Neural cell (in vitro differentiated cells): Measurements from ENCODE around the gene KCNQ2. TPM values are rescaled to one million over a fixed set of nuclear protein-coding genes. Genes with fewer than 3 reads are reported as not detected.
"Not testable (repeated sequence)": the region's sequence is repeated elsewhere in the genome, so short reads cannot be mapped to it uniquely, and the experiment has no call there.

Experiments used
- H2AFZ ChIP-seq: fragments of 200-600, 300-800 bp; sonication (generic), shearing (Covaris generic); 2 replicates; pipeline ENCODE4 v1.6.0; 2014; ENCODE audit warnings: low read depth, mild to moderate bottlenecking, antibody characterized with exemption, low read length, moderate library complexity
- H3F3A ChIP-seq: fragments of 200-600 bp; shearing (Covaris generic); 2 replicates; pipeline ENCODE4 v1.6.1; 2016; ENCODE audit warnings: mild to moderate bottlenecking, moderate library complexity, mixed read lengths, antibody characterized with exemption, low read length; ENCODE audit not compliant: insufficient read depth, poor library complexity, severe bottlenecking
- H3K27ac ChIP-seq: fragments of 200-600, 300-800 bp; sonication (generic), shearing (Covaris generic); 2 replicates; pipeline ENCODE4 v1.5.1; 2014; ENCODE audit warnings: mild to moderate bottlenecking, low read length, moderate library complexity
- H3K27me3 ChIP-seq: fragments of 300-800, 200-600 bp; sonication (generic), shearing (Covaris generic); 2 replicates; pipeline ENCODE4 v1.6.0; 2014; ENCODE audit warnings: mild to moderate bottlenecking, low read depth, low read length, moderate library complexity; ENCODE audit not compliant: insufficient read depth
- H3K36me3 ChIP-seq: fragments of 300-800, 200-600 bp; sonication (generic), shearing (Covaris generic); 2 replicates; pipeline ENCODE4 v1.5.1; 2014; ENCODE audit warnings: mild to moderate bottlenecking, antibody characterized with exemption, low read length, moderate library complexity; ENCODE audit not compliant: insufficient read depth
- H3K4me2 ChIP-seq: fragments of 300-800, 200-600 bp; sonication (generic), shearing (Covaris generic); 2 replicates; pipeline ENCODE4 v1.6.0; 2014; ENCODE audit warnings: mild to moderate bottlenecking, low read length
- H3K4me3 ChIP-seq: fragments of 300-800, 200-600 bp; sonication (generic), shearing (Covaris generic); 2 replicates; pipeline ENCODE4 v1.5.1; 2014; ENCODE audit warnings: mild to moderate bottlenecking, low read length, moderate library complexity
- H3K79me2 ChIP-seq: fragments of 200-600 bp; shearing (Covaris generic); replicated peaks from 2 replicates; pipeline ENCODE4 v1.6.0; 2014; ENCODE audit warnings: mild to moderate bottlenecking, low read length, moderate library complexity; ENCODE audit not compliant: insufficient read depth
- H3K9ac ChIP-seq: fragments of 300-800, 200-600 bp; sonication (generic), shearing (Covaris generic); 2 replicates; pipeline ENCODE4 v1.6.1; 2016; ENCODE audit warnings: mild to moderate bottlenecking, low read length, mixed read lengths
- H3K9me2 ChIP-seq: fragments of 200-600 bp; shearing (Covaris generic); 2 replicates; pipeline ENCODE4 v1.6.1; 2016; ENCODE audit warnings: mild to moderate bottlenecking, low read length, mixed read lengths; ENCODE audit not compliant: insufficient read depth
- H3K9me3 ChIP-seq: fragments of 200-600, 300-800 bp; sonication (generic), shearing (Covaris generic); 2 replicates; pipeline ENCODE4 v1.6.1; 2016; ENCODE audit warnings: mild to moderate bottlenecking, mixed run types, low read length, moderate library complexity, mixed read lengths
- H4K20me1 ChIP-seq: fragments of 200-600 bp; shearing (Covaris generic); 2 replicates; pipeline ENCODE4 v1.6.1; 2016; ENCODE audit warnings: mild to moderate bottlenecking, mixed run types; ENCODE audit not compliant: insufficient read depth
- EP300 ChIP-seq: fragments of 450-650 bp; conservative IDR thresholded peaks from 2 replicates; pipeline ENCODE4 v1.6.1; 2014; ENCODE audit warnings: antibody characterized with exemption, mild to moderate bottlenecking, moderate library complexity; ENCODE audit not compliant: poor library complexity, severe bottlenecking
- EZH2 ChIP-seq: fragments of 200-600, 300-800 bp; shearing (Covaris generic), sonication (generic); IDR thresholded peaks from 2 replicates; pipeline ENCODE4 v1.6.1; 2014; ENCODE audit warnings: antibody characterized with exemption, low read length, borderline replicate concordance, mild to moderate bottlenecking; ENCODE audit not compliant: insufficient read depth, poor library complexity, severe bottlenecking
- MXI1 ChIP-seq: fragments of 450-650 bp; conservative IDR thresholded peaks from 2 replicates; pipeline ENCODE4 v1.6.1; 2014; ENCODE audit warnings: antibody characterized with exemption, mild to moderate bottlenecking; ENCODE audit not compliant: poor library complexity, severe bottlenecking
- POLR2AphosphoS5 ChIP-seq: IDR thresholded peaks from 2 replicates; pipeline ENCODE4 v1.6.1; 2012
- RAD21 ChIP-seq: fragments of 450-650 bp; conservative IDR thresholded peaks from 2 replicates; pipeline ENCODE4 v1.6.1; 2014; ENCODE audit warnings: antibody characterized with exemption, mild to moderate bottlenecking, moderate library complexity
- REST ChIP-seq: IDR thresholded peaks from 2 replicates; pipeline ENCODE4 v1.6.1; 2012; ENCODE audit warnings: borderline replicate concordance
- SMC3 ChIP-seq: fragments of 450-650 bp; conservative IDR thresholded peaks from 2 replicates; pipeline ENCODE4 v1.6.1; 2014; ENCODE audit warnings: antibody characterized with exemption, mild to moderate bottlenecking, moderate library complexity; ENCODE audit not compliant: poor library complexity
- TAF1 ChIP-seq: IDR thresholded peaks from 2 replicates; pipeline ENCODE4 v1.6.1; 2012; ENCODE audit warnings: low read depth
- polyA plus RNA-seq: library from polyadenylated mRNA; depleted of rRNA; stranded (reverse); fragments of >200 nt; gene quantifications from 2 replicates; pipeline ENCODE4 v1.2.3, GENCODE V29; 2014
- TF ChIP-seq, protein P1 (sequence below): fragments of 450-650 bp; IDR thresholded peaks from 2 replicates; pipeline ENCODE4 v1.5.1; 2014; ENCODE audit warnings: antibody characterized with exemption, mild to moderate bottlenecking, moderate library complexity; ENCODE audit not compliant: poor library complexity, severe bottlenecking

The KCNQ2 gene
- polyA plus RNA-seq, 1 donor from 2014 or later = 84.7 TPM

DNA sequence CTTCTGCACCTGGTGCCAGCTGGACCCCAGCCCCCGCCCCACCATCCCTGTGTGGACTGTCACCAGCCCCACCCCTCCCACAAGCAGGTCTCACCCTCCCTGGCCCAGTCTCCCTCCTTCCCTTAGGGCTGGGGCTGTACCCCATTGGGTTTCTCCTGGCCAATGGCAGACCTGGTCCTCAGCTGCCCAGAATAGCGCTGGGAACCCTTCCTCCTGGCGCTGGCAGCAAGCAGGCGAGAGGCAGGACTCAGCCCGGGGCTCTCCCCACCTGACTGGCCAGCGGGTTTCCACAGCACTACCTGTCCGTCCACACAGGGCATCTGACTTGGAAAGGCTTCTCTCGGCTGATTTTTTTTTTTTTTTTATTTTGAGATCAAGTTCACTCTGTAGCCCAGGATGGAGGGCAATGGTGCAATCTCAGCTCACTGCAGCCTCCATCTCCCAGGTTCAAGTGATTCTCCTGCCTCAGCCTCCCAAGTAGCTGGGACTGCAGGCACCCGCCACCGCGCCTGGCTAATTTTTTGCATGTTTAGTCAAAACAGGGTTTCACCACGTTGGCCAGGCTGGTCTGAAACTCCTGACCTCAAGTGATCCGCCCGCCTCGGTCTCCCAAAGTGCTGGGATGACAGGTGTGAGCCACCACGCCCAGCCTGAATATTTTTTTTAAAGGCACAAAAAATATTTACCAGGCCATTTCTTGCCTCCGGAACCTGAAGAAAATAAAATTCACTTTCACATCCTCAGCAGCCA lies 89.7 kb downstream of the KCNQ2 start (continued):
- TF ChIP-seq MXI1 = no peak
- TF ChIP-seq EP300 = no peak
- TF ChIP-seq SMC3 = no peak
- no peak for TF ChIP-seq RAD21

GRCh38 chr20:63381781-63382431 lies 90.5 kb downstream of the KCNQ2 start:
- peak; percentile 99 for TF ChIP-seq RAD21
- TF ChIP-seq, protein P1, sequence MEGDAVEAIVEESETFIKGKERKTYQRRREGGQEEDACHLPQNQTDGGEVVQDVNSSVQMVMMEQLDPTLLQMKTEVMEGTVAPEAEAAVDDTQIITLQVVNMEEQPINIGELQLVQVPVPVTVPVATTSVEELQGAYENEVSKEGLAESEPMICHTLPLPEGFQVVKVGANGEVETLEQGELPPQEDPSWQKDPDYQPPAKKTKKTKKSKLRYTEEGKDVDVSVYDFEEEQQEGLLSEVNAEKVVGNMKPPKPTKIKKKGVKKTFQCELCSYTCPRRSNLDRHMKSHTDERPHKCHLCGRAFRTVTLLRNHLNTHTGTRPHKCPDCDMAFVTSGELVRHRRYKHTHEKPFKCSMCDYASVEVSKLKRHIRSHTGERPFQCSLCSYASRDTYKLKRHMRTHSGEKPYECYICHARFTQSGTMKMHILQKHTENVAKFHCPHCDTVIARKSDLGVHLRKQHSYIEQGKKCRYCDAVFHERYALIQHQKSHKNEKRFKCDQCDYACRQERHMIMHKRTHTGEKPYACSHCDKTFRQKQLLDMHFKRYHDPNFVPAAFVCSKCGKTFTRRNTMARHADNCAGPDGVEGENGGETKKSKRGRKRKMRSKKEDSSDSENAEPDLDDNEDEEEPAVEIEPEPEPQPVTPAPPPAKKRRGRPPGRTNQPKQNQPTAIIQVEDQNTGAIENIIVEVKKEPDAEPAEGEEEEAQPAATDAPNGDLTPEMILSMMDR = peak; percentile 99
- TF ChIP-seq POLR2AphosphoS5 = no peak
- TF ChIP-seq EP300 = no peak
- TF ChIP-seq SMC3 = peak; percentile 98
- no peak for TF ChIP-seq MXI1
- no peak for TF ChIP-seq REST
- no peak for TF ChIP-seq EZH2
- TF ChIP-seq TAF1 = no peak
- Histone ChIP-seq H3K9ac (no peak overlapping the region), H4K20me1 (no peaks in the 10 kb centered on the region), H3F3A (no peaks in the 10 kb centered on the region), H3K4me3 (no peak overlapping the region), H3K27me3 (no peaks in the 10 kb centered on the region), H3K4me2 (no peak overlapping the region), H3K79me2 (no peaks in the 10 kb centered on the region), H3K9me2 (no peaks in the 10 kb centered on the region), H3K9me3 (no peaks in the 10 kb centered on the region), H3K36me3 (no peaks in the 10 kb centered on the region), H3K27ac (no peak overlapping the region), H2AFZ (no peak overlapping the region)

DNA sequence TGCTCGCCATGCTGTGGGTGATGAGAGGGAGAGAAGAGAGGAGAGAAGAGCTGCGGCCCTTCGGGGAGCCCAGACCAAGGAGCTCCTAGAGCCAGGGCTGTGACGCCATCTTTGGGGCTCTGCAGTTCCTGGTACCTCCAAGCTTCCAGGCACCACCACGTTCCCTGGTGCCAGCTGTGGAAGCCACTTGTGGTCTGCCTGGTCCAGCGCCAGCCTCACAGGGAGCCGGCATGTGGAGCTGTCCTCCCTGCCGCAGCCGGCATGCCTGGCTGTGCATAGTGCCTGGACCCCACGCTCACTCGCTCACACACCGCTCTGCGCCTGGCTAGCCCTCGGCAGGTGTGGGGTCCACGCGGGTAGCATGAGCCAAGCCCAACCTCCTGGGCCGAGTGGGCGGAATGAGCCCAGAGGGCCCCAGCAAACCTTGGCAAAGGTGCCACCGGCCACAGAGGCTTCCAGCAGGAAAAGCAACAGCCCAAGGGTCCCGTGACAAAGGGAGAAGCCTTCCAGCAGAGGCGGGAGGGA lies 92.0 kb downstream of the KCNQ2 start:
- Histone ChIP-seq H3K4me3 (no peak overlapping the region), H2AFZ (no peak overlapping the region), H3K79me2 (no peaks in the 10 kb centered on the region), H3F3A (no peaks in the 10 kb centered on the region), H3K4me2 (no peak overlapping the region), H3K9ac (no peak overlapping the region), H4K20me1 (no peaks in the 10 kb centered on the region), H3K9me2 (no peaks in the 10 kb centered on the region), H3K27ac (no peak overlapping the region), H3K27me3 (no peaks in the 10 kb centered on the region), H3K9me3 (no peaks in the 10 kb centered on the region), H3K36me3 (no peaks in the 10 kb centered on the region)
- no peak for TF ChIP-seq TAF1
- TF ChIP-seq EZH2 = no peak
- TF ChIP-seq RAD21 = no peak
- TF ChIP-seq SMC3 = no peak

DNA sequence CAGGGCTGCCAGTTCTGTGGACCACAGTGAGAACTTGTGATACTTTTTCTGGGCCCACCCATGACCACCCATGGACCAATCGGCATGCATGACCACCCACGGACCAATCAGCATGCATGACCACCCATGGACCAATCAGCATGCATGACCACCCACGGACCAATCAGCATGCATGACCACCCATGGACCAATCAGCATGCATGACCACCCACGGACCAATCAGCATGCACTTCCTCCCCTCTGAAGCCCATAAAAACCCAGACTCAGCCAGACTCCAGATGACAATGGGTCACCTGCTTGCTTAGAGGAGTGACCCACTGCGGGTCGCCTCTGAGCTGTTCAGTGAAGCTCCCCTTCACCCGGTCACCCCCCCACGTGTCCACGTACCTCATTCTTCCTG lies 92.6 kb downstream of the KCNQ2 start:
- not testable (repeated sequence) for H3K79me2 ChIP-seq, H3K27me3 ChIP-seq, H3K36me3 ChIP-seq, H2AFZ ChIP-seq, H3K27ac ChIP-seq, H4K20me1 ChIP-seq, H3K4me2 ChIP-seq, H3F3A ChIP-seq, H3K9me2 ChIP-seq, H3K4me3 ChIP-seq, H3K9me3 ChIP-seq, H3K9ac ChIP-seq
